AG10803 (cell line): ENCODE data around the gene UQCRC2.
"Not testable (repeated sequence)": the region's sequence is repeated elsewhere in the genome, so short reads cannot be mapped to it uniquely, and the experiment has no call there.

Experiments used
- DNase-seq: peaks from one replicate; pipeline ENCODE4 v3.0.0; 2010; ENCODE audit warnings: low read depth
- H3K4me3 ChIP-seq: 2 replicates; pipeline ENCODE4 v1.5.1; 2011; ENCODE audit warnings: mild to moderate bottlenecking, low read length, control low read depth
- CTCF ChIP-seq: conservative IDR thresholded peaks from 2 replicates; pipeline ENCODE4 v1.5.1; 2011; ENCODE audit warnings: mild to moderate bottlenecking, low read length, control low read depth, inconsistent platforms

Gene UQCRC2

GRCh38 chr16:21991621-21992020 lies 38.5 kb downstream of the UQCRC2 start:
- TF ChIP-seq CTCF: no peak
- H3K4me3 ChIP-seq: no peak overlapping the region
- no peak for DNase-seq

- TF ChIP-seq CTCF: no peak
- DNase-seq: no peak
- H3K4me3 ChIP-seq: no peak overlapping the region
Measured at GRCh38 chr16:21994856-21995465, 41.8 kb downstream of the UQCRC2 start.

GRCh38 chr16:21996923-21997696 lies 43.9 kb downstream of the UQCRC2 start:
- H3K4me3 ChIP-seq: no peak overlapping the region
- no peak for DNase-seq
- no peak for TF ChIP-seq CTCF

- TF ChIP-seq CTCF: no peak
- H3K4me3 ChIP-seq: no peak overlapping the region
- no peak for DNase-seq
Measured at GRCh38 chr16:21997697-21998480, 44.7 kb downstream of the UQCRC2 start.

GRCh38 chr16:22001591-22001990 lies 48.4 kb downstream of the UQCRC2 start:
- H3K4me3 ChIP-seq: no peak overlapping the region
- no peak for TF ChIP-seq CTCF

GRCh38 chr16:22002047-22002446 lies 48.9 kb downstream of the UQCRC2 start:
- not testable (repeated sequence) for H3K4me3 ChIP-seq, DNase-seq

More at GRCh38 chr16:22001591-22001990, 48.4 kb downstream of the UQCRC2 start:
- DNase-seq: peak; percentile 46

- DNase-seq: no peak
- no peak overlapping the region for H3K4me3 ChIP-seq
- TF ChIP-seq CTCF: no peak
Measured at GRCh38 chr16:22003195-22003594, 50.0 kb downstream of the UQCRC2 start.
